IPS-NIHi7 (cell line): ENCODE data around the gene WT1.
A peak's percentile ranks its signal among the peaks of the same experiment; 100 is the strongest.

Experiments
- DNase-seq: peaks from one replicate; pipeline ENCODE4 v3.0.0; 2012; ENCODE audit warnings: mixed read lengths; ENCODE audit errors: extremely low spot score

Gene WT1

GRCh38 chr11:32438346-32438865 is 3.1 kb upstream of the WT1 start:
- no peak for DNase-seq

DNA sequence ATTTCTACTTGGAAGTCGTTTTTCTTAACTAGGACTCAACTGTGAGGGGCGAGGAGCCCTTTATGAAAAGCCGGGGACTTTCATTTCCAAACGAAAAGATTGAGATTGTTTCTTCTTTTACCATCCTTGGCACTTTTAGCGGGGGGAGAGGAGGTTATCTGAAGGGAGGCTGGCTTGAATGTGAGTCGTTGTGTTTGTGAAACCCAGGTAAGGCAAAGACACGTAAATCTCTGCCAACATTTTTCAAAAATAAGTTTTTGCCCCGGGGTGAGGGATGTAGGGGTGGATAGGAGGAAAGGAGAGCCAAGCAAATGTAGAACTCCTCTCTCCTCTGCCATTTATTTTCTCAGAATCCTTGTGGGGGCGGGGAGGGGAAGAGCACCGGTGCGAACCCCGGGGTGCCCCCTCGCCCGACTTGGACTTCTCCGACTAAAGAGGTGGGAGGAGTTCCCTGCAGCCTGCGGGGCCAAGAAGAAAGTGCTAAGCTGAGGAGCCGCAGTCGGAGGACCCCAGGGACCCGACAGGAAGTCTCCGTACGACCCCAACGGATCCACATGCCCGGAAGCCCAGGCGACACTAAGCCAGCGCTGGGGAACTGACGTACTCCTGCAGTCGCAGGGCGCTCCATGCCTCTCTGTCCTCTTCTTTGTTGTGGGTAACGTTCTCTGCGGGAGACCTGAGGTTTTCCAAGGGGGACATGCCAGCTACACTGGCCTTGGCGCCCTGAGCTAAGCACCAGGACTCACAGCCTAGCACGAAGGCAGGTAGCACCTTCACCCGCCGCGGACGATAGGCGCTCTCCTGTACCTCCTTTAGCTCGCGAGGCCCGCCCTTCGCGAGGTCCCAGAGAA is 2.4 kb upstream of the WT1 start:
- DNase-seq = no peak

DNA sequence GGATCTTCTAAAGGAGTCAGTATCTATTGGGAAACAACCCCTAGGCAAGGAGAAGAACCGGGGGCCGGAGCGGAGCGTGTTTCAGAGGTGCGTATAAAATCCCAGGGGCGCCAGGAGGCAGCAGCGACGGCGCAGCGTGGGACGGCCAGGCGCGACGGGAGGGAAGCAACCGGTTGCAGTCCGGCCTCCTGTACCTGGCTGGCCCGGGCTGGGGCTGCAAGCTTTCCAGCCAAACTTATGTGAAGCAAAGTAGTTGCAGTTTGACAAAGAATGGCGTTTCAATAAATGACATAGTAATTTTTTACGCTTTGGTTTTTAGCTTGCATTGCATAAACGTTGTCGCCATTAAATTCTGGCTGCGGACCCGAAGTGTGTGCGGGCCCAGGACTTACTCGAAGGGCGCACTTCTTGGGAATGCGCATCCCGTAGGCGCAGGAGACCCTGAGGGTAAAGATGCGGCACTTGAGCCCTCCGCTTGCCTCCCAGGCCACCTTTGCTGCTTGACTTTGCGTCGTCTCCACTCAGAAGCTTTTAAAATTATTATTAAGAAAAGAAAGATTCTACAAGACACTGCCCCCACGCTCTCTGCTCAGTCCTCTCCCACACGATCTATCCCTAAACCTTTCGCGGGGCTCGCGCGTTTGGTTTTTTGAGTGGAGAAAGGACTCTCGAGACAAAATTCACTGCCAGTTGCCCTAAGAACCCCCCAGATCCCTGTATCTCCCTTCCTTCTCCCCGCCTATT is 1.6 kb upstream of the WT1 start:
- DNase-seq = no peak

DNA sequence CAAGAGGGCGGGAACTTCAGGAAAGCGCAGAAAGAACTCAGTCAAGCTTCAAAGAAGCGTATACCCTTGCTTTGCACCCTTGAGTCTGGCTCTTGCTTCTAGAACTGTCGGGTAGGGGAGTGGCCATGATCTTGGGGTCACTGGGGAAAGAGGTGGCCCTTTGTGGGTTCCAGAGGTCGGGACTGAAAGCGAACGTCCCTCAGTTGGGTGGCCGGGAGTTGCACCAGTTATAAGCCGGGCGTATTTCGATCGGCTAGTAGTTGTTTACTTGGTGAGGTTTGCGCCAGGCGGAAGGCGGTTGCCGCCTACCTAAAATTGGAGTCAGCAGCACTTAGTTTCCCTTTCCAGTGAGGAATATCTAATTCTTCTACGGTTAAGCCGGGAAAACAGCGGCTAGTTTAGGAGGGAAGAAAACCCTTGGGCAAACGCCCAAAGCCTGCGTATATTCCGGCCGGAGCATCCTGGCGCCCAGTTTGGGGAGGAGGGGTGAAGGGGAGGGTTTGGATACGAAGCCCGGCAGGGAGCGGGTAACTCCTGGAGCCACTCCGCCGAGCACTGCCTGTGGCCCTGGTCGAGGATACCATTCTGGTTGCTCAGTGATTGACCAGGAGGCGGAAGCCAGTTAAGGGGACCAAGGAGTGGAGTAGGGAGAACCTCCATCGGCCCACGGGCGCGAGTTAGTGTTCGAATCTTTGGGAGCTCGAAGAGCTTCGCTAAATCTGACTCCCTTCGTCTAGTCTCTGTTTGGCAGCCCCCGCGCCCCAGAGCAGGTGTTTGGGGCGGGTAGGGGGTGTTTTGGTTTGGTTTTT is 807 bp upstream of the WT1 start:
- no peak for DNase-seq

DNA sequence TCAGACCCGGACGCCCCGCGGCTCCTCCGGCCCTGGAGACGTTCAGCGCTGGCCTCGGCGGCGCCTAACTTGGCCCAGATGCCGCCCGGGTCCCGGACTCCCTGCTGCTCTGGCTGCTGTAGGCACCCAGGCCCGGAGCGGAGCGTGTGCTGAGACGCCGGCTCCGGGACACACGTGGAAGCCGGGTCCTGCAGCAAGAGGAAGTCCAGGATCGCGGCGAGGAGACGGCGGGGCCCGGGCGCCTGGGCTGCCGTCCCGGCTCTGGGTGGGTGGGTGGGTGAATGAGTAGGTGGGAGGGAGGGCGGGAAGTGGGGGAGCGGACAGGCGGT is 223 bp downstream of the WT1 start:
- no peak for DNase-seq

DNA sequence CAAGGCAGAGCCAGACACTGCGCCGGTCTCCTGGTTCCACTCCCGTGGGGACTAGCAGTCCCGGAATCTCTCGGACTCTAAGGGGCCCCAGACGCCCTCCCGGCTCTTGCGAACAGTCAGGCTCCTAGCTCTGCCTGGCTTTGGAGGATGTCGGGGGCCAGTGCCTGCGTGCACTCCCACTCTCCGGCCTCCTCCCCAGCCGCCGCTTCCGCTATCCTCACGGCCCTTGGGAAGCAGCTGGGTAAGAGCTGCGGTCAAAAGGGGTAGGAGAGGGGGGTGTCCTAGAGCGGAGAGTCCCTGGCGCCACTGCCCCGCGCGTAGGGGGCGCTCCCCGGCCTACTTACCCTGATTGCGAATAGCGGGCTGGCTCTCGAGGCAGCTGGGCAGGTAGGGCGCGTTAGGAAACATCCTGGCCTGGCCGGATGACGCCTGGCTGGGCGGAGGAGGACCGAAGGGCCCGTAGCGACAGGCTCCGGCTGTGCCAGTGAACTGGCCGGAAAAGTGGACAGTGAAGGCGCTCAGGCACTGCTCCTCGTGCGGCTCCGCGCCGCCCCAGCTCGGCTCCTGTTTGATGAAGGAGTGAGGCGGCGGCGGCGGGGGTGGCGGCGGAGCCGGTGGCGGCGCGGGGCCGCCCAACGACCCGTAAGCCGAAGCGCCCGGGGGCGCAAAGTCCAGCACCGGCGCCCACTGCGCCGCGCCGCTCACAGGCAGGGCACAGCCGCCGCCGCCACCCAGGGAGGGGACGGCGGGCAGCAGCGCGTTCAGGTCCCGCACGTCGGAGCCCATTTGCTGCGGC is 785 bp downstream of the WT1 start:
- no peak for DNase-seq

GRCh38 chr11:32433914-32434355 is 1.4 kb downstream of the WT1 start:
- no peak for DNase-seq

GRCh38 chr11:32433101-32433913 is 2.0 kb downstream of the WT1 start:
- no peak for DNase-seq

DNA sequence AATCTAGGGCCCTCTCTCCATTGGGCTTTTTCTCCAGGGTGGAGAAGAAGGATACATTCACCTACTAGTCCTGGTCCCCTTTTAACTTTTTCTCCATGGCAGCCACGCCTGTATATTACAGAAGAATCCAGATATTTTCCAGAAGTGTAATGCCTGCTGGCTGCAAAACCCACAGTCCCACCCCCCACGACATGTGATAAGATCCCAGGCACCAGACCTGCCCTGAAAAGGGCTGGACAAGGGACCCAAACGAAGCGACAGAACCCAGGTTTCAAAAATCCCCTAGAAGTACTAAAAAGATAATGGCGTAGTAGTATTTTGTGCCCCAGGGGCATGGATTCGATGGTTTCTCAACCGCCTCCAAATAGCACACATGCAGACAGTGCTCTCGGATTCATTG is 2.8 kb downstream of the WT1 start:
- DNase-seq = no peak

- peak; percentile 69 for DNase-seq
Observed at GRCh38 chr11:32430568-32431381, 4.6 kb downstream of the WT1 start.

DNA sequence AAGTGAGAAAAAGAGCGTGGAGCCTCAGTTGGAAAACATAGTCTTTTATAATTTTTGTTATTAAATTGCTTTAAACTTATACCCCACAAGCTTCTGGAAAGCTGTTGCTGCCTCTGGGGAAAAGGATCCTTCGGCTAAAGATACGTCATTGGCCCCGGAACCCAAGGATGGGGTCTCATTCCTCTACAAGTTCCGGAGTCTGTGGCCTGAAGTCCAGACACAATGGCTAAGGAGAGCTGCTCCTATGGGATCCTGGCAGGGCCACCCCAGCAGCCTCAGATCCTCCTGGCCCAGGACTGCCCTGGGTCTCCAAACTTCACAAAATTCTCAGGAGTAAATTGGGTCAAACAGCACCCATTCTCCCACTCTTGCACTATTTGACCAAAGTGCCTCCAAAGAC is 5.9 kb downstream of the WT1 start:
- DNase-seq = no peak

DNA sequence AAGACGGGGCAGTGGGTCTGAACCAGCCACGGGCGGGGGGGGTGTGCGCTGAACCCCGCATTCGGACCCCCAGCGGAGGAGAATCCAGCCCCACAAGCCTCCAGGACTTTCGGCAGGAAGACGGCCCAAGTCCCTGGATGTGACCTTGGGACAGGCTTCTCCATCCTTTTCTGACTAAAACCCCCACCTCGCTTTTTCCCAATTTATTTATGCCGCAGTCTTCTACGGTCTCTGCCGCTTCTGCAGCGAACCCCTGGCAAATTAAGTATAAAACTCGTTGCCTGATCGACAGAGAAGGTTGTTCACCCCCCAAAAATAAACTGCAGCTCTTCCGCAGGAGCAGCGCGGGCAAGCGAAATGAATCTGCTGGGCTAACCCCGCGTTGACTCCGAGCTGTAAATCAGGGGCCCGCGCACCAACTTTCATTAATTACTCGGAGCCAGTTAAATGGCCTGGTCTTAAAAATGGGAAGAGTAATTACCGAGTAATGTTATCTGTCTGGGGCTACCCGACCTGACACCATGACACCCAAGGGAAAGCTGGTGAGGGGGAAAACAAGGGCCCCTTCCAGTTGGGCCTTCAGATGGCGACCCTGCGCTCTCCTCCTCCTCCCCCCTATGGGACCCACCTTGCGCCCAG is 6.6 kb downstream of the WT1 start:
- DNase-seq = no peak

- DNase-seq = no peak
Observed at GRCh38 chr11:32427935-32428664, 7.2 kb downstream of the WT1 start.

GRCh38 chr11:32427616-32427934 is 7.8 kb downstream of the WT1 start:
- no peak for DNase-seq

- DNase-seq = peak; percentile 59
Observed at GRCh38 chr11:32426819-32427615, 8.3 kb downstream of the WT1 start.

DNA sequence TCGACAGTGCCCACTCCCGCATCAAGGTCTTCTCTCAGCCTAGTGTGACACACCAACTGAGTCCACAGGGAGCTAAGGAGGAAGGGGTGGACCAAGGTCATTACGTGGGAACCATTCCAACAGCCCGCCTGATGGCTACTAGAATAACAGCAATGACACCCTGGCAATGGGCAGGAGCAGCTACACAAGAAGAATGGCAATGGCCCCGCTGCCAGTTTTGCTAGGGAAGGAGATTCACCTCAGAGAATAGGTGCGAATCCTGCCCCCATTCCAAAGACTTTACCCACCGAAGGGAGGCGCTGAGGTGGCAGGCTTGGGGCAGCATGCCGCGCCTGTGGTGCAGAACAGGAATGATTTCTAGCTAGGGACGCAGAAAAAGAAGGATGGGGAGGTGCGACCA is 9.1 kb downstream of the WT1 start:
- DNase-seq = no peak

DNA sequence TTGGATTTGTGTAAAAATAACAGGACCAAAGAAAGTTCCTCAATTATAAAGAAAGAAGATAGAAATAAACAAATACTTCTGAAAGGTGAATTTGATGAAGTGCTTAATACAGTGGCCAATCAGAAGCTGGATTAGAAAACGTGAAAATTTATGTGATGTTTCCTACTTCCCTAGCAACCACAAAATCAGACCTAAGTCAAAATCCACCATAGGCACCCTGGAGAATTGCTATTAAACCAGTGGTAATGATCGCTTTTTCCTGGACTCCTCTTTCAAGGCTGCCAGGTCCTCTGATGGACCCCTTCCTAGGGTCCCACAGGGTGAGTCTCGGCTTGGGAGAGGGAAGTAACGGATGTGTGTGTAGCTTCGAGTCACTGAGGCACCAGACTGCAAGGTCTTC is 9.6 kb downstream of the WT1 start:
- no peak for DNase-seq

DNA sequence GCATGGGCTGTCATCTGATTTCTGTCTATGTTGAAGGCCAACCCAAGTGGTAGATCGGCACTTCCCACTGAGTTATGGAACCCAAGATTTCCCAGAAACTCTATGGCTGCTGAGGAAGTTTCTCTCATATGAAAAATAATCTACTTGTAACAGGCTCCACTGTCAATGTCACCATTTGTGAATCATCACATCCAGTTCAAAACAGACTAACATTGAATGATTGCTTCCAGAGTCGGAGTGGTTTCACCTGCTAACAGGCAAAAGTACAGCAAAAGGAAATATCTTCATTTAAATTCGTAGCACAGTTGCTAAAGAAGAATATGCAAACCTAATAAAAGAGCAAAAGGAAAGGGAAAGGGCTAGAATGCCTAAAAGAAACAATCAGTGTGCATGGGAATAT is 12.8 kb downstream of the WT1 start:
- DNase-seq = no peak
